ENCODE measurements around the gene PTPRJ. TPM values are rescaled to one million over a fixed set of nuclear protein-coding genes. Genes with fewer than 3 reads are reported as not detected.
"Not testable (repeated sequence)": the region's sequence is repeated elsewhere in the genome, so short reads cannot be mapped to it uniquely, and the experiment has no call there.

The PTPRJ gene
- total RNA-seq, 1 experiment from 2014 or later, result 18.0 TPM

DNA sequence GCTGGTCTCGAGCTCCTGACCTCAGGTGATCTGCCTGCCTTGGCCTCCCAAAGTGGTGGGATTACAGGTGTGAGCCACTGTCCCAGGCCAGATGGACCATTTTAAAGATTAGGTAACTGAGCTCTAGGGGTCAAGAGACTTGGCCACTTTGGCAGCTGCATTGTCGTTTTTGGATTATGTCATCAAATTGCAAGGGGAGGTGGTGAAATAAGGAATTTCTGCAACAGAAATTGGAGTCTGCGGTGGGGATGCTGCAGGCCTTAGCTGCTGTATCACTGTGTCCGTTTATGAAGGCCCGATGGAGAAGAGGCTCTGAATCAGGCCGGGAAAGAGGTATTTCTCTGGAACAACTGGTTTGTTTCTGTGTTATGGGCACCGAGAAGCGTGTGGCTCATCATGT, 34.6 kb downstream of the PTPRJ start:
- no peak for DNase-seq (ENCODE audit: extremely low read depth, low read depth)

DNA sequence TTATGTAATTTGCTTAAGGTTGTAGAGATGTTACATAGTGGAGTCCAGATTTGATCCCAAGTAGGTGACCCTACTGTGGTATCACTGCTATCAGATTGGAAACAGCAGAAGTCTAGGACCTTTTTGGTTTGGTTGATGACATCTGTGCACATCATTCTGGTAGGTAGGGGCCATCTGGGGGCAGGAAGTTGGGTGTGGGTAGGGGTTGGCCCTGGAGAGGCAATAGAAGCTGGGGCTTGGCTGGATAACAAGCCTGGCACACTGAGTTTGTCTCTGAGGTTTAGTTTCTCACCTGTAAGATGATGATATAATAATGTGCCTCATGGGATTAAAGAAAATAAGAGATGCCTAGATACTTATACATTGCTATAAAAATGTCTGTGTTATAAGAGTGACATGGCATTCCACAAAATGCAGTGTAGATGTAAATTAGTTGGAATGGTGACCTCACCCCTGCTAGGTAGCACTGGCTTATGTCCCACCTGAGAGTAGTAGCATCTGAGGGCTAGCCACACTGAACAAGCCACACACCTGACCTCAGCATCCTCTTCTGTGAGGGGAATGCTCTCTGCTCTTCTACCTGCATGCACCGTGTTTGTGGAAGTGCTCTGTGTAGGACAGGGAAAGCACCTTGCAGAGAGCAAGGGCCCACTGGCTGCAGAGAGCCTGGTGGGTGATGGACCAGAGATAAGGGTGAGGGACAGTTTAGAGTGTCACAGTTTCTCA, 36.9 kb downstream of the PTPRJ start:
- DNase-seq (ENCODE audit: extremely low read depth, low read depth), result no peak

DNA sequence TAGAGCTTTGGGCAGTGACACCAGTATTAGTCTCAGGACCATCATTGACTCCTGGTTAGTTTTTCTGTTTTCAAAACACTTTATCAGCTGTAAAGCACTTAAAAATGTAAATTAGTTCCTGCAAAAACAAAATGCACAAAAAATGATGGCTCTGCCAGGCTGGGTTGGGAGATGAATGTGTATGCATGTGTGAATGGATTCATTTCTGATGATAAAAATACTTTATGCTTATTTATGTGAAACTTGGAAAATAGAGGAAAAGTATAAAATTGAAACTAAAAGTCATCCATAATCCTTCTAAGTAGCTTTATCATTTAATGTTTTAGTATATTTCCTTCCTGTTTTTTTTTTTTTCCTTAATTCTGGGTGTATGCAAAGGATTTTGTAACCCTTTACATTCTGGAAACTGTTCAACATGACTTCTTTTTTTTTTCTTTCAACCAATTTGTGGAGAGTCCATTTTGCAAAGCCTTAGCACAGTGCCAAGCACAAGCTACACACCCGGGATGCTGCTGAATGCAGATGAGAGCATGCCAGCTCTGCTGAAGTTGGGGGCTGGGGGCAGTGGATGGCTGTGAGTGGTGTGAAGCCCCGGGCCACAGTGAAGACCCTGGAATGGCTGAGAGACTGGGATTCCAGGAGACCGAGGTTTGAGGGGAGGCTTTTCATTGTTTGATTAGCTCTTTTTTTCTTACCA, 37.6 kb downstream of the PTPRJ start:
- DNase-seq (ENCODE audit: extremely low read depth, low read depth), result no peak

DNA sequence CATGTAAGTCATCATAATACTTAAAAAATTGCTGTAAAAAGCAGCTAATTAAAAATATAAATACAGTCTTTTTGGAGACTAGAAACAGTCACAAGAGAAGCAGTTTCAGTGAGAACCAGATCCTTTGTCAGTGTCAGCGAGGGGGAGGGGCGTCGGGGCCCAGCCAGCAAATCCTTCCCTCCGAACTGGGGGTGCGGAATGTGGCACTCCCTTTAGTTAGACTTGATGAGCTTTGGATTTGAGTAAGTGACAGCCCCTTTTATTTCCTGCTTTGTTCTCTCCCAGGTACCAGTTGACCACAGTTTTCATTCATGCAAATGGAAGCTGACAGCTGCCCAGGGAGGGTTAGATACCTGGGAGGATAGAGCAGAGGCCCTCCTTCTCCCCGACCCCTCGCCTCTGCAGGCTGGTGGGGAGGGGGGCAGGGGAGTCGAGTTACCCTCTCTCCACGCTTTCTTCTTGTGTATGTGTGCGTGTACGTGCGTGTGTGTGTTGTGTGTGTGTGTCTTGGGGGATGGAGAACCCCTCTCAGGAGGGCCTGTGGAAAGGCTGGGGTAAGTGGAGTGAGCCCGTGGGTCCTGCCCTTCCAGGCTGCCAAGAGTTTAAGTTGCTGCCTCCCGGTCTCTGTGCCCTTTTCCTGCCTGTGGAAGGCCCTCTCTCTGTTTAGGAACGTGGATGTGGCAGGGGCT, 38.3 kb downstream of the PTPRJ start:
- no peak for DNase-seq (ENCODE audit: extremely low read depth, low read depth)

DNA sequence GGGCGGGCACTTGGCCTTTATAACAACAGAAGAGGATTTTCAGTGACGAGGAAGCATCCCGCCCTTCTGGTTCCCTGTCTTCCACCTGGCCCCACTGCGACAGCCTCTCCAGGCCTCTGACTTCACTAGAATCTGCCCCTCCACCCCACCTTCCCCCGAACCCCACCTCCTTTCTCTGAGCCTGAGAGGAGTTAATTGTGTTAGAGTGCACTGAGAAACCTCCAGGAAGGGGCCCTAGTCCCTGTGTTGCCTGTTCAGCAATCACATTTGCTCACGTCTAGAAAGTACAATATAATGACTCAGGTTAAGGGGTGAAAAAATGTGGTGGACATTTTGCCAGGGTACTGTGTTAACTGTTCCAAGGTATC, 38.8 kb downstream of the PTPRJ start:
- DNase-seq (ENCODE audit: extremely low read depth, low read depth), result no peak

DNA sequence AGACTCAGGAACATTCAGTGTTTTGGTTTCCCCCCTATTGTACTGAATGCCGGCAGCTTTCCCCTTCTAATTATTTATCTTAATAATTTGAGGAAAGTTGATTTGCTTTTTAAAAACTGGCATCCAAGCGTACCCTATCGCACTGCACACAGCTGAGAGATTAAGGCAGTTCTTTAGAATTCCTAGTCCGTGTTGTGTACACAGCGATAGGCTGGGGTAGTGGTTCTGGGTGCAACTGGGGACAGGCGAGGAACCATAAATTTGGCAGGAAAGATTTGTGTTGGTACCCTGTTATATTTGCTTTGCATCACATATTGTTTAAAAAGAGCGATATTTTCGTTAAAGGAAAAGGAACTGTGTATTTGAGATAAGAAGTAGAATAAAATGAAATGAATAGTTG, 39.2 kb downstream of the PTPRJ start:
- DNase-seq (ENCODE audit: extremely low read depth, low read depth), result no peak

DNA sequence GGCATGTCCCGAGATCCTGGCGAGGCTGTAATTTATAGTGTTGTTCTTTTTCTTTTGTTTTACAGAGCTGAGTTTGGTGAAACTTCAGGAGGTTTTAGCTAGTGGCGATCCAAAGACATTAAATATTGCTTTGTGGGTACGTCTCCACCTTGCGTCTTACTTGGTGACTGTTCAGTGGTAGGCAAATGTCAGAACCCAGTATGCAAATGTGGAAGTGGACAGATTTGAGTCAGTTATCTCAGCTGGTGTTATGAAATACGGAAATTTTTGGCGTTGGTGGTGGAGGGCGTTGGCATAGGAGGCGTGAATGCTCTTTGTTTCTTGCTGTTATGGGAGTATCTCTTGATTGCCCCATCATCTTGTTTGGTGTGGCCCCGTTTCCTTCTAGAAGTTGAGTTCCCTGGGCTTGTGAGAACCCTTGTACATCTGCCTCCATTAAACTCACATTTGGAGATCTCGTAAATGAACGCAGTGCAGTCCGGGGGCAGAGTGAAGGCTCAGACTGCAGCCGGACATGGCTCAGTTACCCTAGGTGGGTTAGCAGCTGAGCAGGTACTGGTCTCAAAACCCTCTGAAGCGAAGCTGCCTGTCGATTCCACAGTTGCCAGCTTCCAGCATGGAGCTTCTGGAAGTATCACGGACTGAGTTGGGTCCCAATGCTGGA, 39.9 kb downstream of the PTPRJ start:
- no peak for DNase-seq (ENCODE audit: extremely low read depth, low read depth)

DNA sequence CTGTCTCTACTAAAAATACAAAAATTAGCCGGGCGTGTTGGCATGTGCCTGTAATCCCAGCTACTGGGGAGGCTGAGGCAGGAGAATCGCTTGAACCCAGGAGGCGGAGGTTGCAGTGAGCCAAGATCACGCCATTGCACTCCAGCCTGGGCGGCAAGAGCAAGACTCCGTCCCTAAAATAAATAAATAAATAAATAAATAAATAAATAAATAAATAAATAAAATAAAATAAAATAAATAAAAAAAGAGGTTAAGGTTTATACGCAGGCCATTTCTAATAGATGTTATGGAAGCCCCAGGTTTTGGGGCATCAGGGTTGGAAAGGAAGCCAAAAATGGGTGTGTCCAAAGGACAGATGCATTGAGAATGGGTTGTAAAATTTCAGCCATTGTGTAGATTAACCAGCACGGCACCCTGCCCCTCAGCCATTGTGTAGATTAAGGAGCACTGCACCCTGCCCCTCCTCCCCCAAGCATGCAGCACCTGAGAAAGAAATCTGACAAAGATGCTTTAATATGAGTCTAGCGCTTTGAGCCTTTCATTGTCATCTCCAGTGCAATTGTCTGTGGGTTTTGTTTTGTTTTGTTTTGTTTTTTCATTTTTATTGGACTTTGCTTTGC, 41.0 kb downstream of the PTPRJ start:
- DNase-seq (ENCODE audit: extremely low read depth, low read depth), result not testable (repeated sequence)

DNA sequence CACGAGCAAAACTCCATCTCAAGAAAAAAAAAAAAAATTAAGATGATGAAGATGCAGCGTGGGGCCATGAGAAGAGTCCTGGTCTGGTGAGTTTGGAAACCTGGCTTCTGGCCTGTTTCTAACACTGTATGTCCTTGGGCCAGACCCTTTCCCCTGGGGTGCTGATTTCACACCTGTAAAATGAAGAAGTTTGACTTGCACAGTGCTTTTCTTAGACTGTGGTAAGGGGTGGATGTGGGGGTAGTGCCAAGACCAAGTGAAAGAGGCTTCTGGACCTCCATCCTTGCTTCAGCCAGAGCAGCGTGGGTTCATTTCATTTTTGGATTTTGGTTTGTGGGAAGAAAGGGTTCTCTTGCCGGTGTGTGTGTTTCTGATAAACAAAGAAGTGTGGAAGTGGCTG, 42.1 kb downstream of the PTPRJ start:
- no peak for DNase-seq (ENCODE audit: extremely low read depth, low read depth)

DNA sequence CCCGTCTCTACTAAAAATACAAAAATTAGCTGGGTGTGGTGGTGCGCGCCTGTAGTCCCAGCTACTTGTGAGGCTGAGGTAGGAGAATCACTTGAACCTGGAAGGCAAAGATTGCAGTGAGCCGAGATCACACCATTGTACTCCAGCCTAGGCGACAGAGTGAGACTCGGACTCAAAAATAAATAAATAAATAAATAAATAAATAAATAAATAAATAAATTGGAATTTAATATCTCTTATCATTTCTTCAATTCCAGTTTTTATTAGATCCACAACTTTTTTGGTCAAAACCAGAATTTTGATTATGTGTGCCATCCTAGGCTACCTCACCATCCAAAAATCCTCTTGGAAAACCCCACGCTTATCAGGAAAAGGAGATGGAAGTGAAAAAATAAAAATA, 43.2 kb downstream of the PTPRJ start:
- DNase-seq (ENCODE audit: extremely low read depth, low read depth), result not testable (repeated sequence)

DNA sequence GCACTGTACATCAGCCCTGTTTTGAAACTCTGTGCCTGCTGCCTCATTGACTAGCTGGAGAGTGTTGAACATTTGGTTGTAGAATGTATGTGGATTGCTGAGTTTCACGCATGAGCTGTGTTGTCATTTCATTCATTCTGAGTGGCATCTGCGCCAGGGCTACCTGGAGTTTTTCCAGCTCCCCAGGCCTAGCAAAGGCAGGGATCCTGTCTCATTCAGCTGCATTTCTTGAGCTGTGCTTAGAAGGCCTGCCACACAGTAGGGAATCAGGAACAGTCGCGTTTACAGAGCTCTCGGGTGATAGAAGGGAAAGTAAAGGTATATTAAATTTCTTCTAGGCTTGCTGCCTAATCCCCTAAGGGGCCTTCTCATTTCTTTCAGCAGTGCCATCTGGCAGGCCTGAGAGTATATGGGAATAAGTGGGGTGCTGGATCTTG, 44.3 kb downstream of the PTPRJ start:
- no peak for DNase-seq (ENCODE audit: extremely low read depth, low read depth)

DNA sequence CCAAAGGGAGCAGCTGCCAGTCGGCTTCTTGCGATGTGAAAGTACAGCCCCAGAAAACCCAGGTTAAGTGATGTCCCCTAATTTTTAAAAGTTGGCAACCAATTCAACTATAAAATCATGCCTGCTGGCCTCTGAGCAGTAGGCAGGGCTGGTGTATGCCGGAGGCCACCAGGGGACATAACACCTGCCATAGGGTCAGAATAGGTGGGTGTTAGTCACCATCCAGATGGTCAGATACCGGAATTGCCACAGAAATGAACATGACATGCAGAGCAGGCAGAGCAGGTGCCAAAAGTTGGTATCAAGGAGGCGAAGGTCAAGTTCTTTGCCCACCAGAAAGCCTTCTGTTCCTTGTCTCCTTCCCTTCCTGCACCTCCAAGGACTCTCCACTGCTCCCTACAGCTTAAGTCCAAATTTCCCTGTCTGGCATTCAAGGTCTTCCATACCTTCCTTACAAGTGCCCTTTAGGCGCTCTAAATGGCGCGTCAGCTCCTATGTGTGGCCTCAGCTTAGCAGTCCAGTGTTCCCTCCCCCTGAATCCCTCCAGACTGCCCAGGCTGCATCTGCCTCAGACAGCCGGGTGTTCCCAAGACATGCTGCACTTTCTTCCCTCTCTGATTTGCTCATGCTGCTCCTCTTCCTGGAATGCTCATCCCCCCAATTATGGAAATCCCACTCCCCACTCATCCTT, 45.1 kb downstream of the PTPRJ start:
- no peak for DNase-seq (ENCODE audit: extremely low read depth, low read depth)

DNA sequence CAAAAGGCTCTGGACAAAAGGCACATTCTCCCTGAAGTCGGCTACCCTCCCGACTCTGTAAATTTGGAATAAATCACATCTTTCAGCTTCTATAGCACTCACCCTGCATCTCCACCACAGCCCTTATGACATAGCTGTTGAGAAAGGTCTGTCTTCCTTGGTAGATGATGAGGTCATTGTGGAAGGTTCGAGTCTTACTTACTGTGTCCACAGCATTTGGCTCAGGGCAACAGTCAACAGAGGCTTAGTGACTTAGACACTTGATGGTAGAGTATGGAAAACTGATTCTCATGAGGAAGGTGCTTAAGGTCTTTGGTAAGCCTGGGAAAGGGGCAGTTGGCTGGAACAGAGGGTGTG, 45.6 kb downstream of the PTPRJ start:
- no peak for DNase-seq (ENCODE audit: extremely low read depth, low read depth)

DNA sequence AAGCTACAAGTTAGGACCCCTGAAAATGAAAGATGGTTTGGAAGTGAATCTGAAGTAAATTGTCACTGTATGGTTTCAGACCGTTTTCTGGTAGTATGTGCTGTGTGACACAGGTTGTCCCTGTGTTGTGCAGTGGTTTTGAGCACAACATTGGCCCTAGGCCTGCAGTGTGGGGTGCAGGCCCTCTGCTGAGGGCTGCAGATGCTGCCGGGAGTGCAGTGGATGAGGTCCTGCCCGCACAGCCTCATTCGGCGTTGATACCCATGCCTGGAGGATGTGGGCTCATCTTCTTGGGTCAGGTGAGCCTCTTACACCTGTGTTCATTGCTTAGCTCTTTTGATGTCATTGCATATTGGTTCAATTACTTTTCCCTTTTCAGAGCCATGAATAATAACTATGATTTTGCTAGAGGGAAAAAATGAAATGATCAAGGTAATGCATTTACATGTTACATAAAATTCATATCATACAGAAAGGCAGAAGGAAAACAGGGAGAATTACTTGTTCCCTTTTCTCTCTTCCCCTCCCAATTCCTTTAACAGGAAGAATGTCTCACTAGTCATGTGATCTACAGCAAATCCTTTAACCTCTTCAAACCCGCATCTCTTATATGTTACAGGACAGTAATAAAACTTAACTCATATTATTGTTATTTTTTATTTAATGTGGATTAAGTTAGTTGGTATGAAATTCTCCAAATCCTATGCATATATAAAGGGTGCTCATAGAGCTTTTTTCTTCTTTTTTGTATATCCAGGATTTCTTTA, 48.7 kb downstream of the PTPRJ start:
- no peak for DNase-seq (ENCODE audit: extremely low read depth, low read depth)

DNA sequence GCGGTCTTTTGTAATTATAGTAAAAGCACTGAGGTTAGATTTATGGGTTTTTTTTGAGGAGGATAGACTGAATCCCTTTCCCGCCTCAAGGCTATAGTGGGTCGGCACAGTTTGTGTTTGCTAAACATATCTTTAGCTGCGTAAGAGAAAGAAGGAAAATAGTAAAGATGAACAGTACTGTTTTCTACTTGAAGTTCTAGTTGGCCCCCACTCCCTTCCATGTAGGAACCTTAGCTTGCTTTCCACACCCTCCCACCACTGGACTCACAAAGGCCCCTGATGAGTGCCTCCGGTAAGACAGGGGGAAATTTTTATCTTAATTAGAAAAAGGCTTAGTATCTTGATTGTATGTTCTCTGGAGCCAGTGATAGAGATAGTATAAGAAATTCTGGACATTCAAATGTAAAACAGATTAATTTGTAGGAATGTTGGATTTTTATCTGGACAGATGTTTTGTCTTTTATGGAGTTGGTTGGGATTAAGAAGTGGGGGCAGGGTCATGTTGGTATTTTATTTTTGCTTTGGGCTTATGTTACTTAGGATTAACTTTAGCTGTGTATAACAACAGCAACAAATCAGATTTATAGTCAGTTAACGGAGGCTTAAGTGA, 49.4 kb downstream of the PTPRJ start:
- DNase-seq (ENCODE audit: extremely low read depth, low read depth), result no peak

DNA sequence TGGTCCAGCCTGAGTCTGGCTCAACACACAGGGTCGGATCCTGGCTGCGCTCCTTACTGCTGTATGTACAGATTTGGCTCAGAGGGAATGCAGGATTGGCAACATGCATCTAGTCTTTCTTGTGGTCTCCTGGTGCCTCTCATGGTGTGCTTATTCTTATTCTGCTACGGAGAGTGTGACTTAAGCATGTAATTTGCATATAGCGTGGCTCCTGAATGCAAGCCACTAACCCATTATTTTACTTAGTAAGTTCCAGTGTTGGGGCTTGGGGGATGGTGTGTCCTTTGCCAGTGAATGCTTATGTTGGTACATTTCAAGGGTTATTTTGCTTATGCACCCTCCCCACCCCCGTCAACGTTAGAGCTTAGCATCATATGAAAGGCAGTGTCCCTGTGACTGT, 51.2 kb downstream of the PTPRJ start:
- no peak for DNase-seq (ENCODE audit: extremely low read depth, low read depth)

DNA sequence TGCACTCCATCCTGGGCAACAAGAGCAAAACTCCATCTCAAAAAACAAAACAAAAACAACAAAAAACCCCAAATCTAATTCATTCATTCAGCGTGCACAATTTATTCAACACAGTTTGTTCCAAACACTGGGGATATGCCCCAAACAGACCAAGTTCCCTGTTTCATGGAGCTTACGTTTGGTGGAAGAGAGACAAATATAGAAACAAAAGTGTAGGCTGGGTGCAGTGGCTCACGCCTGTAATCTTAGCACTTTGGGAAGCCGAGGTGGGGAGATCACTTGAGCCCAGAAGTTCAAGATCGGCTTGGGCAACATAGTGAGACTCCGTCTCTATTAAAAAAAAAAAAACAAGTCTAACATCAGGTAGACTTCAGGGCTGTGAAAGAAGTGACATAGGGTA, 52.4 kb downstream of the PTPRJ start:
- DNase-seq (ENCODE audit: extremely low read depth, low read depth), result no peak

DNA sequence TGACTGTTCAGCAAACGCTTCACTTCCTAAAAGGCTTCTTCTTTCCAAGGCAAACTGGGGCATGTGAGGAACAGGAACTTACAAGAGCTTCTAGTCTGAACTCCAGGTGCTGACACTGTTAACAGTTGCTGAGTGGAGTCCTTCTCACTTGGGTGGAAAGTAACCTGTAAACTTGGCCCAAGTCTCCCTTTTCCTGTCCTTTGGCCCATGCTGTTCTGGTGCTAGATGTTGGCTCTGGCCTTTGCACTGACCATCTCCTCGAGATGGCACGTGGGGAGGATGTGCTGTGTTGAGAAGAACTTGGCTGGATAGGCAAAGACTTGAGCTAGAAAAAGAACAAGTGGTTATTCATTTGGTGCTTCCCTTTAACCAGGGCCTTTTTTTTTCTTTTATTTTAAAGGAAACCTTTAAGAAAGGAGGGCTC, 53.6 kb downstream of the PTPRJ start:
- no peak for DNase-seq (ENCODE audit: extremely low read depth, low read depth)
